Measurements from ENCODE around the gene TSC22D1. TPM values are rescaled to one million over a fixed set of nuclear protein-coding genes. Genes with fewer than 3 reads are reported as not detected.

TSC22D1 gene
- 164 and 173 TPM in 2 replicates for total RNA-seq
- polyA plus RNA-seq = 172 and 195 TPM in 2 replicates

GRCh38 chr13:44575741-44576350 lies at the start of gene TSC22D1:
Gene TSC22D1 (minus strand): TSS chr13:44576330. CDS start chr13:44576074, 256 bp downstream.
- H3K4me3 ChIP-seq = peak within 1 kb of the TSS; percentile 35
- H3K9me3 ChIP-seq (ENCODE audit: low read depth) = no peaks in the 10 kb centered on the region
- H3K9me2 ChIP-seq (replicated peaks; ENCODE audit: insufficient read depth) = no peaks in the 10 kb centered on the region
- no peaks in the 10 kb centered on the region for H3K27me3 ChIP-seq
- H3K4me2 ChIP-seq = peak within 1 kb of the TSS; percentile 87
- no peaks in the 10 kb centered on the region for H3K36me3 ChIP-seq (replicated peaks; ENCODE audit: insufficient read depth, low read depth)
- H2AFZ ChIP-seq = peak within 1 kb of the TSS; percentile 77
- H4K20me1 ChIP-seq (ENCODE audit: insufficient read depth, poor library complexity, severe bottlenecking) = peaks cover 35% of the 10 kb centered on the region
- TF ChIP-seq EZH2phosphoT487 (IDR thresholded peaks at IDR 0.05; ENCODE audit: low read depth, severe bottlenecking, unreplicated experiment) (no peak), CTCF (IDR thresholded peaks at IDR 0.05; ENCODE audit: poor library complexity) (peak; percentile 1), EZH2 (IDR thresholded peaks at IDR 0.05; ENCODE audit: borderline replicate concordance) (no peak)
- DNase-seq (ENCODE audit: low spot score) = peak; percentile 58
- peaks cover 41% of the 10 kb centered on the region for H3K4me1 ChIP-seq (ENCODE audit: insufficient read depth)
- WGBS (ENCODE audit: low lambda C conversion rate, missing lambda C conversion rate) = 1% methylated on average over 45 of the region's 51 CpGs
- H3K27ac ChIP-seq = peak within 1 kb of the TSS; percentile 97
- H3K79me2 ChIP-seq = peaks cover 59% of the 10 kb centered on the region

GRCh38 chr13:44622708-44623107 lies 46.6 kb upstream of the TSC22D1 start:
- no peaks in the 10 kb centered on the region for H4K20me1 ChIP-seq (ENCODE audit: insufficient read depth, poor library complexity, severe bottlenecking)
- H3K4me3 ChIP-seq = no peak overlapping the region
- no peaks in the 10 kb centered on the region for H3K27me3 ChIP-seq
- no peak overlapping the region for H3K27ac ChIP-seq
- no peak for DNase-seq (ENCODE audit: low spot score)
- no peak overlapping the region for H2AFZ ChIP-seq
- WGBS (ENCODE audit: low lambda C conversion rate, missing lambda C conversion rate) = 48% methylated on average over 1 of the region's 1 CpG
- H3K36me3 ChIP-seq (replicated peaks; ENCODE audit: insufficient read depth, low read depth) = no peaks in the 10 kb centered on the region
- no peak for TF ChIP-seq EZH2 (IDR thresholded peaks at IDR 0.05; ENCODE audit: borderline replicate concordance)
- no peak for TF ChIP-seq EZH2phosphoT487 (IDR thresholded peaks at IDR 0.05; ENCODE audit: low read depth, severe bottlenecking, unreplicated experiment)
- no peak for TF ChIP-seq CTCF (IDR thresholded peaks at IDR 0.05; ENCODE audit: poor library complexity)
- no peaks in the 10 kb centered on the region for H3K4me1 ChIP-seq (ENCODE audit: insufficient read depth)
- H3K79me2 ChIP-seq = no peaks in the 10 kb centered on the region
- no peaks in the 10 kb centered on the region for H3K9me2 ChIP-seq (replicated peaks; ENCODE audit: insufficient read depth)
- no peaks in the 10 kb centered on the region for H3K9me3 ChIP-seq (ENCODE audit: low read depth)
- H3K4me2 ChIP-seq = no peak overlapping the region

GRCh38 chr13:44622261-44622660 lies 46.1 kb upstream of the TSC22D1 start:
- WGBS (ENCODE audit: low lambda C conversion rate, missing lambda C conversion rate) = 78% methylated on average over 1 of the region's 1 CpG
- TF ChIP-seq EZH2 (IDR thresholded peaks at IDR 0.05; ENCODE audit: borderline replicate concordance) (no peak), CTCF (IDR thresholded peaks at IDR 0.05; ENCODE audit: poor library complexity) (no peak), EZH2phosphoT487 (IDR thresholded peaks at IDR 0.05; ENCODE audit: low read depth, severe bottlenecking, unreplicated experiment) (no peak)
- Histone ChIP-seq H3K27ac (no peak overlapping the region), H3K27me3 (no peaks in the 10 kb centered on the region), H3K4me2 (no peak overlapping the region), H4K20me1 (ENCODE audit: insufficient read depth, poor library complexity, severe bottlenecking) (no peaks in the 10 kb centered on the region), H3K79me2 (no peaks in the 10 kb centered on the region), H2AFZ (no peak overlapping the region), H3K4me1 (ENCODE audit: insufficient read depth) (no peaks in the 10 kb centered on the region), H3K9me3 (ENCODE audit: low read depth) (no peaks in the 10 kb centered on the region), H3K4me3 (no peak overlapping the region), H3K9me2 (replicated peaks; ENCODE audit: insufficient read depth) (no peaks in the 10 kb centered on the region), H3K36me3 (replicated peaks; ENCODE audit: insufficient read depth, low read depth) (no peaks in the 10 kb centered on the region)
- DNase-seq (ENCODE audit: low spot score) = no peak

Measured in hepatocyte (in vitro differentiated cells).